Daoy (cell line): ENCODE data around the gene RMND5B. TPM values are rescaled to one million over a fixed set of nuclear protein-coding genes. Genes with fewer than 3 reads are reported as not detected.
"Not testable (repeated sequence)": the region's sequence is repeated elsewhere in the genome, so short reads cannot be mapped to it uniquely, and the experiment has no call there.

Experiments
- DNase-seq: peaks from one replicate; pipeline ENCODE4 v3.0.0-alpha.2; 2015; ENCODE audit warnings: low read depth
- total RNA-seq: library from RNA; depleted of rRNA; stranded (reverse); fragments of >200 nt; shearing (Covaris generic); gene quantifications from 2 replicates; pipeline ENCODE4 v1.2.3, GENCODE V29; 2014

The RMND5B gene
- total RNA-seq, 1 experiment from 2014 or later = 34.8 TPM

- DNase-seq = not testable (repeated sequence)
Observed at GRCh38 chr5:178130234-178130575, 609 bp upstream of the RMND5B start.

- peak; percentile 2 for DNase-seq
Observed at GRCh38 chr5:178131446-178131996, 707 bp downstream of the RMND5B start.

GRCh38 chr5:178136990-178137389 is 6.2 kb downstream of the RMND5B start:
- DNase-seq = no peak

DNA sequence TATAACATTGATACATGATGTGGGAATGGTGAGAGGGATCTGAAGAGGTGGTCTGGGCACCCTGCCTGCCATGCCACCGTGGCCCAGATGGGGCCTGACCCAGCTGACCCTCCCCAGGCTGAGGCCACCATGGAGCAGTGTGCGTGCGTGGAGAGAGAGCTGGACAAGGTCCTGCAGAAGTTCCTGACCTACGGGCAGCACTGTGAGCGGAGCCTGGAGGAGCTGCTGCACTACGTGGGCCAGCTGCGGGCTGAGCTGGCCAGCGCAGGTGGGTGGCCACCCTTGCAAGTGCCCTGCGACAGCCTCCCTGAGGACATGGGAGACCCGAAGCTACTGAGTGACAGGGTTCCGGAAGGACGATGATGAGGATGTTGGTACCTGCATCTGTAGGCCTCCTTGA is 7.2 kb downstream of the RMND5B start:
- DNase-seq = no peak

DNA sequence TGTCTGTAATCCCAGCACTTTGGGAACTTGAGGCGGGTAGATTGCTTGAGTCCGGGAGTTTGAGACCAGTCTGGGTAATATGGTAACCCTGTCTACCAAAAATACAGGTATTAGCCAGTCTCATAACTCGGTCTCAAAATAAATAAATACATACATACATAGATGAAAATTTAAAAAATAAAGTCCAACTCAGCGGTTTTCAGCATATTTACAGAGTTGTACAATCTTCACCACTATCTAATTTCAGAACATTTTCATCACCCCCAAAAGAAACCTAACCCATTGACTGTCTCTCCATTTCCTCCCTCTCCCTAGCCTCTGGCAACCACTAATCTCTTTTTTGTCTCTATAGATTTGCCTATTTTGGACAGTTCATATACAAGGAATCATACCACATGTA is 10.7 kb downstream of the RMND5B start:
- no peak for DNase-seq

GRCh38 chr5:178142642-178143041 is 11.8 kb downstream of the RMND5B start:
- DNase-seq = no peak

GRCh38 chr5:178143246-178143645 is 12.4 kb downstream of the RMND5B start:
- DNase-seq = no peak

GRCh38 chr5:178143901-178144300 is 13.1 kb downstream of the RMND5B start:
- DNase-seq = no peak

DNA sequence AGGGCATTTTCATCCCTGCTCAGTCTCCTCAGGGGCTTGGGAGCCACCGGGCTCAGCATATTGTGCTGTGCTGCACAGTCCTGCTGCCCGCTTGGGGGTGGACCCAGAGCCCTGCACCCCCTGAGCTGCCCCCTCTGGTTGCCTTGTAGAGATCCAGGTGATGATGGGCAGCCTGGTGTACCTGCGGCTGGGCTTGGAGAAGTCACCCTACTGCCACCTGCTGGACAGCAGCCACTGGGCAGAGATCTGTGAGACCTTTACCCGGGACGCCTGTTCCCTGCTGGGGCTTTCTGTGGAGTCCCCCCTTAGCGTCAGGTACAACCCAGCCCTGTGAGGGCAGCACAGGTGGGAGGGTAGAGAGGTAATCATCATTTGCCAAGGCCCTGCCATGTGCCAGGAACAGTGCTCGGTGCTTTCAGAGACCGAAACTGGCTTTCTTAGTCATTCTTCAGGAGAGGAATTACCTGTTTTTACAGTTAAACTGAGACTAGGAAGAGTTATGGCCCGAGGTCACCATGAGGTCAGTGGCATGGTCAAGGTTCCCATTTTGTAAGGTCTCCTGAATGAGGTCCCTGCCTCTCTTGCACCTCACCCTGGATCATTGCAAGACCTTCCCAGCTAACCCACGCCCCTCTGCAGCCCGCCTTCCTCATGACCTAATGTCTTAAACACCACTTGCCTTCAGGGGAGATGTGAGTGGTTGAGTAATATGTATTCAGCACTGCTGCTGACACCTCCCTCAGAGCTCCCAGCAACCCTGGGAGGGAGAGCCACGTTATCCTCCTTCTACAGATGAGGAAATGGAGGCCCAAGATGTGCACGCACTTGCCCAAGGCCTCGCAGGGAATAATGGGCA is 15.4 kb downstream of the RMND5B start:
- DNase-seq = peak; percentile 70

GRCh38 chr5:178147406-178147805 is 16.6 kb downstream of the RMND5B start:
- no peak for DNase-seq

GRCh38 chr5:178149199-178149932 is 18.6 kb downstream of the RMND5B start:
- DNase-seq = no peak

DNA sequence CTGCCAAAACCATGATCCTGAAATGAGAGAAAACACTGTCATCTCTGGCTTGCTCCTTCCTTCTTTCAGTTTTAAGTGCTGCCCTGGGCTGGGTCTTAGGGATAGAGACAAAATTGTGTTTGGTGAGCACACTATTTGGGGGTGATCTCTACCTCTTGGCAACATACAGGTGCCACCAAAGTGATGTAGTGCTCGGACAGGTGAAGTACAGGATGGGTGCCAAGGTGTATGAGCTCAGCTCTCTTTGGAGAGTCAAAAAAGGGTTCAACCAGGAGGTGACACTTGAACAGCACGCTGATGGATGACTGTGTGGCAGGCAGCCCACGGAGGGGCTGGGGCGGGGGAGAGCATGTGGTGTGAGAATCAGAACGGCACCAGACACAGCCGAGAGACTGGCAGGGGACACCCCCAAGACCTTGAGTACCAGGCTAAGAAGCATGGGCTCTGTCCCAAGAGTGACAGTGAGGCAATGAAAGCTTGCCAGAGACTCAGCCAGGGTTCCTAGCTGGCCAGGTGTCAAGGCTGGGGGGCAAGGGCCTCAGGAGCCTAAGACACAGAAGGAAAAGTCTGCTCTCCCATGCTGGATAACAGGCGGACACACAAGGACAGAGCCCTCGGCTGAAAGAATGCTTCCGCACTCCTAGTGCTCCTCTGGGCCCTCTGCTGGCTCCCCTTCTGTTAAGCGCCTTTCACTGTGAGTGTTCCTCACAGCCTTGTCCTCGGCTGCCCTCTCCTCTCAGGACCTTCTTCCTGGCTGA is 20.3 kb downstream of the RMND5B start:
- DNase-seq = no peak

DNA sequence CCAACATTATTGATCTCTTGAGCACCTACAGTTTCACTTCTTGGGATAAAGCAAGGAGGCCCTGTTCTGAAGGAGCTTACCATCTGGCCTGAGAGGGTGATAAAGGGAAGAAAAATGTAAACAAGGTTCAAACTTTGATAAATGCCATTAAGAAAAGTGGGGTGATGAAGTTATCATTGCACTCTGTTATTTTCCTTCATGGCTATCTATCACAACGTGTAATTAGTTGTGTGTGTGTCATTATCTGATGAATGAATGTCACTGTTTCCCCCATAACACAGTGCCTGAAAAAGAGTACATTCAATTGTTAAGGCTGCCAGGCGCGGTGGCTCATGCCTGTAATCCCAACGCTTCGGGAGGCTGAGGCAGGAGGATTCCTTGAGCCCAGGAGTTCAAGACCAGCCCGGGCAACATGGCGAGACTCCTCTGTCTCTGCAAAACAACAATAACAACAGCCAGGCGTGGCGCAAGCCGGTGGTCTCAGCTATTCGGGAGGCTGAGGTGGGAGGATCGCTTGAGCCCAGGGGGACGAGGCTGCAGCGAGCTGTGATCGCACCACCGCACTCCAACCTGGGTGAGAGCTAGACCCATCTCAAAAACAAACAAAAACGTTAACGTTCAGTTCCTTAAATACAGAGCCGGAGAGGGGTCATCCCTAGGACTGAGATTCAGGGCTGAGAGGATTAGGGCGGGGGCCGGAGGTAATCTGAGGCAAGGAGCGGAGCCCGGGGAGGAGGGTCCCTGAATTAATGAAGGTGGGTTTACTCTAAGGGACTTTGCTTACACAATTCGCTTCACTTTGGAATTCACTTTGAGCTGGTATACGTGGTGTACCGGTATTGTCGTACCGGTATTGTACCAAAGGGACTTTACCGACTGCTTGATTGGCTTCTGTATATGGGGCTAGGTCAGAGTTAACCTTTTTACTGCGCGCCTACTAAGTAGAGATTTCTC is 22.0 kb downstream of the RMND5B start:
- DNase-seq = no peak

- DNase-seq = peak; percentile 99
Observed at GRCh38 chr5:178153530-178154340, 22.9 kb downstream of the RMND5B start, which contains the start of gene NHP2. TSS of gene NHP2 (minus strand) at chr5:178153885. CDS start at chr5:178153817, 68 bp downstream.

GRCh38 chr5:178155065-178155464 is 24.3 kb downstream of the RMND5B start:
- DNase-seq = no peak

DNA sequence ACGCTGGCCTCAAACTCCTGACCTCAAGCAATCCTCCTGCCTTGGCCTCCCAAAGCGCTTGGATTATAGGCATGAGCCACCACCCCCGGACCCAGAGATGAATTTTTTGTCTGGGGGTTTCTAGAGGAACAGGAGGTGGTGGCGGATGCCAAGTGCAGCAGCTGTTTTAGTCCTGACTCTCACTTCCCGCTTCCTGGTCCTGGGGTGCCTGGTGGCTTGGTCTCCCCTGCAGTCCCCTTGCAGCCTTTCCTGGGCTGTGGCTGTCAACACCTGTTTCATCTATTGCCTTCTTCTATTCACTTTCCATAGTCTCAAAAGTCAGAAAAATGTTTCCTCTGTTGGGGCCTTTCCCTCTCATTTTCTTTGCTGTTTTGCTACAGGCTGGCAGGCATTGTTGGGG is 29.4 kb downstream of the RMND5B start:
- no peak for DNase-seq

DNA sequence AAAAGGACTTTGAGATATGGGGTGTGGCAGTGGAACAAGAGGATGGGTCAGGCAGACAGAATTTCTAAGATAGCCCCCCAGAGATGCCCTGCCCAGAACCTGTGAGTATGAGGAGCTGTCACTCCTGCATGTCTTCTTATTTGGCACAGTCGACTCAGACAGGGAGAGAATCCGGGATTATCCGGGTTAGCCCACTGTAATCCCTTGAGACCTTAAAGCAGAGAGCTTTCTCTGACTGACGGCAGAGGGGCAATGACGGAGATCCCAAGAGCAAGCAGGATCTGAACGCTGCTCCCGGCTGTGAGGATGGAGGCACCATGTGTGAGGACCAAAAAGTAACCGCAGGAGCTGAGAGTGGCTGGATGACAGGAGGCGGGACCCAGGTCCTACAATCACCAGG is 31.7 kb downstream of the RMND5B start:
- DNase-seq = no peak

GRCh38 chr5:178163772-178164735 is 33.2 kb downstream of the RMND5B start:
- DNase-seq = peak; percentile 88

DNA sequence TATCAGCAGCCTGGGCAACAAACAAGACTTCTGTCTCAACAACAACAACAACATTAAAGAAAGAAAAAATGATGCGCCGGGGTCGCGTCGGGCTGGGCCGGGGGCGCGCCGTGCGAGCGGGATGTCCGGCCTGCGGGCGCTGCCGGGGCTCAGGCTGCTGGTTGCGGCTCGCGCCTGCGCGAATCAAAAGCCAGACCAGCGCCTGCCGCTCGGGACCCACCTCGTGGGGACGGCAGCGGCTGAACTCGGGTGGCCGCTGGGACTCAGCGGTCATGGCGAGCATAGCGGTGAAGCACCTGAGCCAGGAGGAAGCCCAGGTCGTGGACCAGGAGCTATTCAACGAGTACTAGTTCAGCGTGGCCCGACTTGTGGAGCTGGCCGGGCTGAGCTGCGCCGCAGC is 34.8 kb downstream of the RMND5B start:
- no peak for DNase-seq
